Right atrium auricular region (tissue), 2 donors: ENCODE data around the gene PPP1R11. TPM values are rescaled to one million over a fixed set of nuclear protein-coding genes. Genes with fewer than 3 reads are reported as not detected.
"Not testable (repeated sequence)": the region's sequence is repeated elsewhere in the genome, so short reads cannot be mapped to it uniquely, and the experiment has no call there.

Experiments used
- DNase-seq: peaks from one replicate; pipeline ENCODE4 v3.0.0-alpha.2; 2019; ENCODE audit warnings: low spot score
- H3K27ac ChIP-seq, 2 donors: fragments of 200-600 bp; sonication (generic); 1 replicate in 1 of 2; 2 replicates in 1 of 2; pipeline ENCODE4 v1.5.1; 2016 to 2019
- H3K27me3 ChIP-seq, 2 donors: fragments of 200-600 bp; sonication (generic); one replicate each; pipeline versions ENCODE4 v1.5.1 to v1.6.0; 2017 to 2019
- H3K36me3 ChIP-seq: fragments of 200-600 bp; sonication (generic); one replicate; pipeline ENCODE4 v1.5.1; 2016
- H3K4me1 ChIP-seq, 2 donors: fragments of 200-600 bp; sonication (generic); one replicate each; pipeline versions ENCODE4 v1.5.1 to v1.6.0; 2017 to 2019
- H3K4me3 ChIP-seq, 2 donors: fragments of 200-600 bp; sonication (generic); 1 replicate in 1 of 2; 2 replicates in 1 of 2; pipeline ENCODE4 v1.5.1; 2017 to 2019; ENCODE audit warnings: mild to moderate bottlenecking in 1 of 2, moderate library complexity in 1 of 2
- H3K9me3 ChIP-seq, 2 donors: fragments of 200-600 bp; sonication (generic); one replicate each; pipeline ENCODE4 v1.5.1; 2019
- CTCF ChIP-seq, 2 donors: fragments of 200-600 bp; sonication (generic); IDR thresholded peaks; one replicate each; pipeline ENCODE4 v1.5.1; 2019; ENCODE audit warnings: antibody characterized with exemption in 2 of 2
- total RNA-seq, 2 donors: library from RNA; depleted of rRNA; stranded (reverse); fragments of >200 nt; gene quantifications; one replicate each; pipeline ENCODE4 v1.1.0, GENCODE V29; 2016

PPP1R11 gene, protein sequence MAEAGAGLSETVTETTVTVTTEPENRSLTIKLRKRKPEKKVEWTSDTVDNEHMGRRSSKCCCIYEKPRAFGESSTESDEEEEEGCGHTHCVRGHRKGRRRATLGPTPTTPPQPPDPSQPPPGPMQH
- total RNA-seq, result 10 to 100 TPM; 48.2 to 55.7 TPM

GRCh38 chr6:30066577-30067459, at the start of gene PPP1R11:
Gene PPP1R11 (plus strand): TSS chr6:30067198. CDS start chr6:30067411, 213 bp downstream.
- Histone ChIP-seq H3K27ac (peak within 1 kb of the TSS; percentile 90 to 95), H3K4me3 (peak within 1 kb of the TSS; percentile 60 to 71), H3K9me3 (no peaks in the 10 kb centered on the region), H3K4me1 (peaks cover 0 to 28% of the 10 kb centered on the region in 2 donors), H3K36me3 (peaks cover 12% of the 10 kb centered on the region), H3K27me3 (peaks cover 0 to 5% of the 10 kb centered on the region in 2 donors)
- peak; percentile 99 for DNase-seq
- TF ChIP-seq CTCF (IDR thresholded peaks at IDR 0.05), result peak in 1 of 2 donors; percentile 8

GRCh38 chr6:30019819-30020218, 47.2 kb upstream of the PPP1R11 start:
- no peak overlapping the region for H3K4me3 ChIP-seq
- no peaks in the 10 kb centered on the region for H3K27me3 ChIP-seq
- H3K36me3 ChIP-seq, result no peaks in the 10 kb centered on the region
- no peaks in the 10 kb centered on the region for H3K4me1 ChIP-seq
- TF ChIP-seq CTCF (IDR thresholded peaks at IDR 0.05), result no peak
- DNase-seq, result no peak
- H3K9me3 ChIP-seq, result no peaks in the 10 kb centered on the region
- no peak overlapping the region for H3K27ac ChIP-seq

- Histone ChIP-seq H3K4me1 (no peaks in the 10 kb centered on the region), H3K9me3 (no peaks in the 10 kb centered on the region), H3K4me3 (no peak overlapping the region), H3K36me3 (no peaks in the 10 kb centered on the region), H3K27ac (no peak overlapping the region), H3K27me3 (no peaks in the 10 kb centered on the region)
- no peak for TF ChIP-seq CTCF (IDR thresholded peaks at IDR 0.05)
- DNase-seq, result no peak
Measured at GRCh38 chr6:30020626-30021025, 46.4 kb upstream of the PPP1R11 start.

DNA sequence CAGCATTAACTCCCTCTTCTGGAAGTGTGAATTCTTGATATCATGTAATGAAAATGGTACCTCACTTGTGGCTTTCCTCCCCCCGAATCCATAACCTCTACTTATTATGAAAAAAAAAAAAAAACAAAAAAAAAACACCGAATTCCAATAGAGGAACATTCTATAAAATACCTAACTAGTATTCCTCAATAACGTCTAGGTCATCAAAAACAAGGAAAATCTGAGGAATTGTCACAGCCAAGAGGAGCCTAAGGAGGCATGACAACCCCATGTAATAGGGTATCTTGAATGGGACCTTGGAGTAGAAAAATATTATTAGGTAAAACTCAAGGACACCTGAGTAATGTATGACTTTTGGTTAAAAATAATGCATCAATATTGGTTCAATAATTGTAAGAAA, 44.8 kb upstream of the PPP1R11 start:
- H3K36me3 ChIP-seq, result no peaks in the 10 kb centered on the region

GRCh38 chr6:30022712-30023111, 44.3 kb upstream of the PPP1R11 start:
- H3K27me3 ChIP-seq, H3K4me3 ChIP-seq, H3K27ac ChIP-seq, H3K36me3 ChIP-seq, H3K9me3 ChIP-seq, H3K4me1 ChIP-seq, DNase-seq: not testable (repeated sequence)

More for the DNA sequence above, 44.8 kb upstream of the PPP1R11 start:
- no peaks in the 10 kb centered on the region for H3K9me3 ChIP-seq
- no peak for TF ChIP-seq CTCF (IDR thresholded peaks at IDR 0.05)
- DNase-seq, result no peak
- no peaks in the 10 kb centered on the region for H3K4me1 ChIP-seq
- H3K27me3 ChIP-seq, result no peaks in the 10 kb centered on the region
- H3K4me3 ChIP-seq, result no peak overlapping the region
- no peak overlapping the region for H3K27ac ChIP-seq

GRCh38 chr6:30025186-30025585, 41.8 kb upstream of the PPP1R11 start:
- Histone ChIP-seq H3K27ac (no peak overlapping the region), H3K4me1 (no peaks in the 10 kb centered on the region), H3K4me3 (no peak overlapping the region), H3K36me3 (no peaks in the 10 kb centered on the region), H3K9me3 (no peaks in the 10 kb centered on the region), H3K27me3 (no peaks in the 10 kb centered on the region)
- TF ChIP-seq CTCF (IDR thresholded peaks at IDR 0.05), result no peak
- no peak for DNase-seq
